Ascending aorta (tissue), 2 donors: ENCODE measurements around the gene AOPEP. TPM values are rescaled to one million over a fixed set of nuclear protein-coding genes. Genes with fewer than 3 reads are reported as not detected.

Experiments
- DNase-seq, 2 donors: peaks; one replicate each; pipeline ENCODE4 v3.0.0-alpha.2; 2019; ENCODE audit warnings: low spot score in 2 of 2
- H3K27ac ChIP-seq, 2 donors: fragments of 200-600 bp; sonication (generic); one replicate each; pipeline ENCODE4 v1.5.1; 2016 to 2017; ENCODE audit warnings: mild to moderate bottlenecking in 1 of 2
- H3K27me3 ChIP-seq: fragments of 200-600 bp; sonication (generic); one replicate; pipeline ENCODE4 v1.5.1; 2017
- H3K36me3 ChIP-seq, 2 donors: fragments of 200-600 bp; sonication (generic); one replicate each; pipeline ENCODE4 v1.5.1; 2016
- H3K4me1 ChIP-seq, 2 donors: fragments of 200-600 bp; sonication (generic); one replicate each; pipeline ENCODE4 v1.5.1; 2016 to 2017; ENCODE audit warnings: mild to moderate bottlenecking in 1 of 2
- H3K4me3 ChIP-seq, 2 donors: fragments of 200-600 bp; sonication (generic); one replicate each; pipeline ENCODE4 v1.5.1; 2016 to 2017; ENCODE audit warnings: mild to moderate bottlenecking in 1 of 2
- H3K9me3 ChIP-seq, 2 donors: fragments of 200-600 bp; sonication (generic); one replicate each; pipeline ENCODE4 v1.5.1; 2016
- CTCF ChIP-seq, 3 experiments: fragments of 200-600 bp in 2 of 3; fragments of 450-650 bp in 1 of 3; sonication (generic) in 2 of 3; IDR thresholded peaks; one replicate each; pipeline ENCODE4 v1.5.1; 2016 to 2019; ENCODE audit warnings: antibody characterized with exemption in 3 of 3, mild to moderate bottlenecking in 1 of 3, moderate library complexity in 1 of 3
- intact Hi-C: fragments of 100-400 bp; cut with DNase I; formaldehyde crosslinking; loops from one replicate; pipeline ENCODE4 v1.15.1; 2023
- total RNA-seq: library from RNA; depleted of rRNA; stranded (reverse); fragments of >200 nt; gene quantifications from one replicate; pipeline ENCODE4 v1.1.0, GENCODE V29; 2016

AOPEP gene
- total RNA-seq, 1 donor from 2014 or later, result 333 TPM

DNA sequence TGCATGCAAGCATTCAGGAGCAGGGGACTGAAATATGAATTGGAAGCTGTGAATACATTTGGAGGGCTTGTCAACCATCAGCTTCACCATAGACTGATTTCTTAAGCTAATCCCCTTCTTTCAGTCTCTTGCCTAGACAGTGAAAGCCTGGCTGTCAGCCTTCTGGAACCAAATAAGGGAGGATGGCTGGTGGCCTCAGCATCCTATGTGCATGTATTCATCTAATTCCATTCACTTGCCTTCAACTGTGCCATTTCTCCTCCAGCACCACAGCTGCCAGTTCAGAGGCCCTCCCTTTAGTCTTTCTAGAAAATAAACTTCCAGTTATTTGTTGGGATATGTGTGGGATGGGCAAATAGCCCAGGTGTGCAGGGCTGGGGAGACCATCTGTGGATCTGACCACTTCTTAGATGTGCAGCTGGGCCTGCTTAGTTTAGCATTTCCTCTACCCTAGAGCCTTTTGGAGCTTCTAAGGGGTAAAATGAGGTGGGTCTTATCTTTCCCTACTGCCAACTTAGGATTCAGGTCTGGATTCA is 62.1 kb downstream of the AOPEP start:
- no peaks in the 10 kb centered on the region for H3K9me3 ChIP-seq
- no peak for DNase-seq
- H3K36me3 ChIP-seq, result no peaks in the 10 kb centered on the region
- no peaks in the 10 kb centered on the region for H3K27me3 ChIP-seq
- H3K27ac ChIP-seq, result no peak overlapping the region
- no peak overlapping the region for H3K4me3 ChIP-seq
- TF ChIP-seq CTCF (IDR thresholded peaks at IDR 0.05), result no peak
- H3K4me1 ChIP-seq, result peaks cover 0 to 19% of the 10 kb centered on the region in 2 donors
- intact Hi-C loops, result no loop called here

- no peak for DNase-seq
- peaks cover 0 to 29% of the 10 kb centered on the region in 2 donors for H3K4me1 ChIP-seq
- intact Hi-C loops, result no loop called here
Observed at GRCh38 chr9:94791435-94791834, 64.9 kb downstream of the AOPEP start.

DNA sequence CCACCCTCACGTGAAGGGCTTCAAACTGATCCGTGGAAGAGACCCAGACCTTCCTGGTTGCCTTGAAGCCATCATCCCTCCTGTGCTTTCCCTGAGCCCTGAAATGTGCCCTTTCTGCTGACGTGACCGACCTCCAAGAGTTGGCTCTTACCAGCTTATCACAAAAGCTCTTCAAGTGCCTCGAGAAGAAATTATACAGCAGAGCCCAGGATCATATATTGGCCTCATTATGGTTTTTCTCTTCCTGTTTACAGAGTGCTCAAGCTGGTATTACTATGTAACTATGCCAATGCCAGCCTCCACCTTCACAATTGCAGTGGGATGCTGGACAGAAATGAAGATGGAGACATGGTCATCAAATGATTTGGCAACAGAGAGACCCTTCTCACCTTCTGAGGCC is 66.0 kb downstream of the AOPEP start:
- no peak for TF ChIP-seq CTCF (IDR thresholded peaks at IDR 0.05)
- H3K27me3 ChIP-seq, result no peaks in the 10 kb centered on the region
- peak overlapping the region; percentile 80 to 88 for H3K27ac ChIP-seq
- intact Hi-C loops, result no loop called here
- peaks cover 0 to 30% of the 10 kb centered on the region in 2 donors for H3K4me1 ChIP-seq
- H3K36me3 ChIP-seq, result no peaks in the 10 kb centered on the region
- DNase-seq, result no peak
- H3K9me3 ChIP-seq, result no peaks in the 10 kb centered on the region
- H3K4me3 ChIP-seq, result no peak overlapping the region

More at GRCh38 chr9:94791435-94791834, 64.9 kb downstream of the AOPEP start:
- Histone ChIP-seq H3K27me3 (no peaks in the 10 kb centered on the region), H3K9me3 (no peaks in the 10 kb centered on the region), H3K27ac (no peak overlapping the region), H3K4me3 (no peak overlapping the region), H3K36me3 (no peaks in the 10 kb centered on the region)
- TF ChIP-seq CTCF (IDR thresholded peaks at IDR 0.05), result no peak

DNA sequence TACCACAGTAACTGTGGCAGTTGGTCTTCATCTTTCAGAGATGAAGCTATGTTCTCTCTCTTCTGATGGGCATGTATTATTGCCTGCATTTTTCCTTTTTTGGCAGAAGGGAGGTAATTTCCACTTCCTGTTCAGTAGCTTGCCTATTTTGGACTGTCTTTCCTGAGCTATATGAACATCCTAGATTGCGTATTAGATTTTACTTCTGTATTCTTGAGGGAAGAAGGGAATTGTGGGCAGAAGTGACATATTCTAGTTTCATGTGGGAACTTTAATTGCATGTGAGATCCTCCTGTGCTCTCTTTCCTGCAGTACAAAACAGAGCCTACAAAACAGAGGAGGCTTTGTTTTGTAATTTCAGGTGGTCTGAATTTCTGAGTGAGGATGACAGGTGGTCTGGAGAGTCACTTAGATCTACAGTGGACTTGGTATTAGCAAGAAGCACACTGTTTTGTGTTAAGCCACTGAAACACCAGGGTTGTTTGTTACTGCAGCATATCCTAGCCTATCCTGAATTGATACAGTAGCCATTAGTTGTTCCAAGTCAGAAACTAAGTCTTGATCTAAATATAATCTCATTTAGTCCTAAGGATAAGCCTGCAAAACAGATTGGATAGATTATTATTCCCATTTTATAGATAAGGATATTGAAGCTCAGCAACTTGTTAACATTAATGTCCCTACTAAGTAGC is 68.1 kb downstream of the AOPEP start:
- TF ChIP-seq CTCF (IDR thresholded peaks at IDR 0.05), result no peak
- peaks cover 0 to 40% of the 10 kb centered on the region in 2 donors for H3K4me1 ChIP-seq
- H3K36me3 ChIP-seq, result no peaks in the 10 kb centered on the region
- no peak overlapping the region for H3K4me3 ChIP-seq
- no peaks in the 10 kb centered on the region for H3K27me3 ChIP-seq
- intact Hi-C loops, result no loop called here
- no peak for DNase-seq
- H3K9me3 ChIP-seq, result no peaks in the 10 kb centered on the region
- no peak overlapping the region for H3K27ac ChIP-seq

- no peaks in the 10 kb centered on the region for H3K9me3 ChIP-seq
- no peak for TF ChIP-seq CTCF (IDR thresholded peaks at IDR 0.05)
- no peaks in the 10 kb centered on the region for H3K27me3 ChIP-seq
- intact Hi-C loops, result no loop called here
- peak overlapping the region; percentile 19 to 22 for H3K27ac ChIP-seq
- no peaks in the 10 kb centered on the region for H3K36me3 ChIP-seq
- no peak overlapping the region for H3K4me3 ChIP-seq
- DNase-seq, result no peak
- peaks cover 0 to 50% of the 10 kb centered on the region in 2 donors for H3K4me1 ChIP-seq
Observed at GRCh38 chr9:94796687-94797086, 70.2 kb downstream of the AOPEP start.
